Neural crest cell (in vitro differentiated cells): ENCODE data around the gene TBC1D23. TPM values are rescaled to one million over a fixed set of nuclear protein-coding genes. Genes with fewer than 3 reads are reported as not detected.
"Not testable (repeated sequence)": the region's sequence is repeated elsewhere in the genome, so short reads cannot be mapped to it uniquely, and the experiment has no call there.

Experiments used
- DNase-seq: peaks from one replicate; pipeline ENCODE4 v3.0.0; 2021; ENCODE audit warnings: low read depth, mixed read lengths, low spot score
- H3K27ac Mint-ChIP-seq: one replicate; pipeline ENCODE4 v1.8.0; 2021; ENCODE audit warnings: mild to moderate bottlenecking, mixed read lengths; ENCODE audit not compliant: unreplicated experiment
- H3K27me3 Mint-ChIP-seq: 2 replicates; pipeline ENCODE4 v1.8.0; 2021; ENCODE audit warnings: low read depth, mild to moderate bottlenecking, mixed read lengths
- H3K36me3 Mint-ChIP-seq: 2 replicates; pipeline ENCODE4 v1.8.0; 2021; ENCODE audit warnings: low read depth, mild to moderate bottlenecking, mixed read lengths
- H3K4me1 Mint-ChIP-seq: 2 replicates; pipeline ENCODE4 v1.8.0; 2021; ENCODE audit warnings: mixed read lengths
- H3K4me3 Mint-ChIP-seq: one replicate; pipeline ENCODE4 v1.8.0; 2021; ENCODE audit warnings: mild to moderate bottlenecking, mixed read lengths
- H3K9me3 Mint-ChIP-seq: 2 replicates; pipeline ENCODE4 v1.8.0; 2021; ENCODE audit warnings: mixed read lengths
- total RNA-seq: library from RNA; stranded (reverse); gene quantifications from 2 replicates; pipeline ENCODE4 v1.2.1, GENCODE V29; 2021
- TF ChIP-seq, protein P1 (sequence below): fragments of 200-600 bp; sonication (generic); conservative IDR thresholded peaks from 2 replicates; pipeline ENCODE4 v1.5.0; 2021; ENCODE audit warnings: antibody characterized with exemption, mild to moderate bottlenecking

Gene TBC1D23
- total RNA-seq, 1 donor from 2014 or later = 23.3 TPM

GRCh38 chr3:100225193-100225592 lies 35.6 kb upstream of the TBC1D23 start:
- H3K9me3 Mint-ChIP-seq = peaks cover 10% of the 10 kb centered on the region
- no peaks in the 10 kb centered on the region for H3K27me3 Mint-ChIP-seq

GRCh38 chr3:100225883-100226282 lies 34.9 kb upstream of the TBC1D23 start:
- H3K9me3 Mint-ChIP-seq = peaks cover 8% of the 10 kb centered on the region
- H3K36me3 Mint-ChIP-seq = peaks cover 12% of the 10 kb centered on the region
- H3K27me3 Mint-ChIP-seq = no peaks in the 10 kb centered on the region
- H3K4me1 Mint-ChIP-seq = peaks cover 20% of the 10 kb centered on the region
- TF ChIP-seq, protein P1, sequence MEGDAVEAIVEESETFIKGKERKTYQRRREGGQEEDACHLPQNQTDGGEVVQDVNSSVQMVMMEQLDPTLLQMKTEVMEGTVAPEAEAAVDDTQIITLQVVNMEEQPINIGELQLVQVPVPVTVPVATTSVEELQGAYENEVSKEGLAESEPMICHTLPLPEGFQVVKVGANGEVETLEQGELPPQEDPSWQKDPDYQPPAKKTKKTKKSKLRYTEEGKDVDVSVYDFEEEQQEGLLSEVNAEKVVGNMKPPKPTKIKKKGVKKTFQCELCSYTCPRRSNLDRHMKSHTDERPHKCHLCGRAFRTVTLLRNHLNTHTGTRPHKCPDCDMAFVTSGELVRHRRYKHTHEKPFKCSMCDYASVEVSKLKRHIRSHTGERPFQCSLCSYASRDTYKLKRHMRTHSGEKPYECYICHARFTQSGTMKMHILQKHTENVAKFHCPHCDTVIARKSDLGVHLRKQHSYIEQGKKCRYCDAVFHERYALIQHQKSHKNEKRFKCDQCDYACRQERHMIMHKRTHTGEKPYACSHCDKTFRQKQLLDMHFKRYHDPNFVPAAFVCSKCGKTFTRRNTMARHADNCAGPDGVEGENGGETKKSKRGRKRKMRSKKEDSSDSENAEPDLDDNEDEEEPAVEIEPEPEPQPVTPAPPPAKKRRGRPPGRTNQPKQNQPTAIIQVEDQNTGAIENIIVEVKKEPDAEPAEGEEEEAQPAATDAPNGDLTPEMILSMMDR = no peak
- H3K4me3 Mint-ChIP-seq = no peak overlapping the region
- no peak for DNase-seq
- H3K27ac Mint-ChIP-seq = peak overlapping the region; percentile 93

More at GRCh38 chr3:100225193-100225592, 35.6 kb upstream of the TBC1D23 start:
- peaks cover 15% of the 10 kb centered on the region for H3K36me3 Mint-ChIP-seq
- DNase-seq = no peak
- TF ChIP-seq, protein P1 = no peak
- H3K4me1 Mint-ChIP-seq = peaks cover 20% of the 10 kb centered on the region
- H3K4me3 Mint-ChIP-seq = no peak overlapping the region
- no peak overlapping the region for H3K27ac Mint-ChIP-seq

DNA sequence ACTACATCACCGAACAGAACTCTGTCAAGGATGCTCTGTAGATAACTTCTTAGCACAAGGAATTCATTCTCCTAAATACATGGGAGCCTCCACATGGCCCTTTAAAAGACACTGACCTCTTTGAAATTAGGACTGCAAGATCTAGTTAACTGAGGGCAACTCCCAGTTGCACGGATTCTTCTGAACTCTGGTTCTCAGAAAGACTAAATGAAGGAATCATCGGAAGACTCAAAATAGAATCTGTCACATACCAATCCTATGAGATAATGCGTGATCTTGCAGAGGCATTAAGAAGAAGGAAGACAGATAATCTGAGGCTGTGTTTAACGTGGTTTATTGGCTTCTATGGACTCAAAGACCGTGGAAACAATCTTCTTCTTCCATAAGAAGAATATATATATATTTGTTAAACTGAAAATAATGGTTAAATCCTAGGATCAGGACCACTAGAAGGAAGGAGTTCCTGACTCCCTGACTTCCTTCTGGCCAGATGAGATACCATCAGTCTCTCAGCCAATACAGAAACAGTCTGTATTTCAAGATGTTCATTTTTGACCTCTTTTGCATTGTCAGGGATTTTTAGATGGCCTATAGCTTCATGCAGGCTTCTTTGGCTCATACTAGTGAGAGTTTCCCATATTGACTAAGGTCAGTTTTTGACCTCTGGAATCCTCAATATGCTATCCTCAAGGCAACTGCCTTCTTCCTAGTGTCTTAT lies 33.9 kb upstream of the TBC1D23 start:
- no peaks in the 10 kb centered on the region for H3K27me3 Mint-ChIP-seq
- TF ChIP-seq, protein P1 = no peak
- H3K27ac Mint-ChIP-seq = peak overlapping the region; percentile 70
- peaks cover 7% of the 10 kb centered on the region for H3K9me3 Mint-ChIP-seq
- DNase-seq = no peak
- no peak overlapping the region for H3K4me3 Mint-ChIP-seq
- peaks cover 10% of the 10 kb centered on the region for H3K36me3 Mint-ChIP-seq
- peaks cover 20% of the 10 kb centered on the region for H3K4me1 Mint-ChIP-seq

DNA sequence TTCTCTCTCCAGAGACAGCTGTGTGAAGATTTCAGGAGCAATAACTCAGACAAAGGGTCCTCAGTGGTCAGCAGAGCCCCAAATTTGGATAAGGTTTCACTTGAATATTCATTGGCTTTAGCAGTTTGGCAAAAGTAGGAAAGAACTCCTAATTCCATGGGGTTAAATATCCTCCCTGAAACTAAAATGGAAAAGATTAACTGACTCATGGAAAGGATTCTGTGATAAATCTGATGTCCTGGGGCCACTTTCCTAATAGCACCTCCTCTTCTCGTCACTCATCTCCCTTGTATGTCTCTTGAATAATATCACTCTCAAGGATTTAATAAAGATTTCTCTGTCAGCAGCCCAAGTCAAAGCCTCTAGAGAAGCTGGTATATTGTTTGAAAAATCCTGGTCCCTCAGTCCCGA lies 33.3 kb upstream of the TBC1D23 start:
- DNase-seq = no peak
- Mint-ChIP-seq H3K36me3 (peaks cover 10% of the 10 kb centered on the region), H3K9me3 (peaks cover 7% of the 10 kb centered on the region), H3K27ac (peak overlapping the region; percentile 70), H3K4me3 (no peak overlapping the region), H3K4me1 (peaks cover 20% of the 10 kb centered on the region), H3K27me3 (no peaks in the 10 kb centered on the region)
- TF ChIP-seq, protein P1 = no peak

DNA sequence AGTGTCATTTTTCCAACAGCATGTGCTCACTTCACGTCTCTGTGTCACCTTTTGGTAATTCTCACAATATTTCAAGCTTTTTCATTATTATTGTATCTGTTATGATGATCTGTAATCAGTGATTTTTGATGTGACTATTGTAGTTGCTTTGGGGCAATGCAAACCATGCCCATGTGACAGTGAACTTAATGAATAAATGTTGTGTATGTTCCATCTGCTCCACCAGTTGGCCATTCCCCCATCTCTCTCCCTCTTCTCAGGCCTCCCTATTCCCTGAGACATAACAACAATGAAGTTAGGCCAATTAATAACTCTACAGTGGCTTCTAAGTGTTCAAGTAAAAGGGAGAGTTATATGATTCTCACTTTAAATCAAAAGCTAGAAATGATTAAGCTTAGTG lies 32.5 kb upstream of the TBC1D23 start:
- Mint-ChIP-seq H3K4me3 (no peak overlapping the region), H3K4me1 (peaks cover 20% of the 10 kb centered on the region), H3K9me3 (peaks cover 7% of the 10 kb centered on the region), H3K27ac (peak overlapping the region; percentile 45), H3K27me3 (no peaks in the 10 kb centered on the region), H3K36me3 (peaks cover 6% of the 10 kb centered on the region)
- DNase-seq = no peak
- TF ChIP-seq, protein P1 = no peak

DNA sequence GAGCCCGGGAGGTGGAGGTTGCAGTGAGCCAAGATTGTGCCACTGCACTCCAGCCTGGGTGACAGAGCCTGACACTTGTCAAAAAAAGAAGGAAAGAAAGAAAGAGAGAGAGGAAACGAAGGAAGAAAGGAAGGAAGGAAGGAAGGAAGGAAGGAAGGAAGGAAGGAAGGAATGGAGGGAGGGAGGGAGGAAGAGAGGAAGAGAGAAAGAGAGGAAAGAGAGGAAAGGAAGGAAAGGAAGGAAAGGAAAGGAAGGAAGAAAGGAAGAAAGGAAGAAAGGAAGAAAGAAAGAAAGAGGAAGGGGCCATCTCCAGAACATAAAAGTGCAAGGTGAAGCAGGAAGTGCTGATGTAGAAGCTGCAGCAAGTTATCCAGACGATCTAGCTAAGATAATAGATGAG lies 31.6 kb upstream of the TBC1D23 start:
- not testable (repeated sequence) for H3K4me3 Mint-ChIP-seq, H3K27me3 Mint-ChIP-seq, H3K27ac Mint-ChIP-seq, H3K9me3 Mint-ChIP-seq, DNase-seq, H3K36me3 Mint-ChIP-seq
- H3K4me1 Mint-ChIP-seq = peaks cover 20% of the 10 kb centered on the region
